Fibroblast of lung (primary cell): ENCODE data around the gene MTX2.

Source experiments
- CTCF ChIP-seq, 2 donors: IDR thresholded peaks in 1 of 2; conservative IDR thresholded peaks in 1 of 2; 1 replicate in 1 of 2; 2 replicates in 1 of 2; pipeline ENCODE4 v1.5.1; 2011 to 2012; ENCODE audit warnings: low read length in 2 of 2, control low read depth in 1 of 2, inconsistent platforms in 1 of 2, low read depth in 1 of 2, mild to moderate bottlenecking in 1 of 2
- EZH2 ChIP-seq: IDR thresholded peaks from 2 replicates; pipeline ENCODE4 v1.5.1; 2012; ENCODE audit warnings: low read length, control low read depth, mild to moderate bottlenecking; ENCODE audit errors: missing control alignments

GRCh38 chr2:176260689-176261088, 8.6 kb upstream of the MTX2 start:
- TF ChIP-seq CTCF (conservative IDR thresholded peaks at IDR 0.05 in 1 of 2, IDR thresholded peaks at IDR 0.05 in 1 of 2; ENCODE audit: low read depth in 1 of 2, low read length in 2 of 2) (no peak), EZH2 (no peak)
